GM04503 (cell line): ENCODE measurements around the gene PACSIN2.
"Not testable (repeated sequence)": the region's sequence is repeated elsewhere in the genome, so short reads cannot be mapped to it uniquely, and the experiment has no call there.

Experiments
- DNase-seq: peaks from one replicate; pipeline ENCODE4 v3.0.0-alpha.2; 2012; ENCODE audit warnings: low read depth

PACSIN2 gene

GRCh38 chr22:42926104-42926503 lies 88.8 kb downstream of the PACSIN2 start:
- DNase-seq = no peak

GRCh38 chr22:42925598-42925997 lies 89.4 kb downstream of the PACSIN2 start:
- no peak for DNase-seq

- DNase-seq = not testable (repeated sequence)
Observed at GRCh38 chr22:42925031-42925430, 89.9 kb downstream of the PACSIN2 start.

GRCh38 chr22:42924436-42924835 lies 90.5 kb downstream of the PACSIN2 start:
- DNase-seq = no peak

- no peak for DNase-seq
Observed at GRCh38 chr22:42922374-42923191, 92.4 kb downstream of the PACSIN2 start.

GRCh38 chr22:42920101-42920820 lies 94.7 kb downstream of the PACSIN2 start:
- peak; percentile 72 for DNase-seq

GRCh38 chr22:42919199-42919598 lies 95.8 kb downstream of the PACSIN2 start:
- DNase-seq = no peak

- DNase-seq = no peak
Observed at GRCh38 chr22:42918500-42918899, 96.4 kb downstream of the PACSIN2 start.

- not testable (repeated sequence) for DNase-seq
Observed at GRCh38 chr22:42917358-42917757, 97.6 kb downstream of the PACSIN2 start.

- no peak for DNase-seq
Observed at GRCh38 chr22:42915980-42916765, 98.8 kb downstream of the PACSIN2 start.

- no peak for DNase-seq
Observed at GRCh38 chr22:42914511-42915076, 100.4 kb downstream of the PACSIN2 start.

- no peak for DNase-seq
Observed at GRCh38 chr22:42913874-42914510, 101.0 kb downstream of the PACSIN2 start.

GRCh38 chr22:42912059-42912458 lies 102.9 kb downstream of the PACSIN2 start:
- DNase-seq = no peak

- no peak for DNase-seq
Observed at GRCh38 chr22:42910221-42910942, 104.6 kb downstream of the PACSIN2 start.

- DNase-seq = no peak
Observed at GRCh38 chr22:42909363-42910058, 105.4 kb downstream of the PACSIN2 start.

- DNase-seq = no peak
Observed at GRCh38 chr22:42908374-42908746, 106.6 kb downstream of the PACSIN2 start.

- no peak for DNase-seq
Observed at GRCh38 chr22:42907404-42908373, 107.3 kb downstream of the PACSIN2 start.

- no peak for DNase-seq
Observed at GRCh38 chr22:42906605-42907348, 108.2 kb downstream of the PACSIN2 start.
